Measurements from ENCODE around the gene DUS2.
"Not testable (repeated sequence)": the region's sequence is repeated elsewhere in the genome, so short reads cannot be mapped to it uniquely, and the experiment has no call there.

DUS2 gene

GRCh38 chr16:68093816-68094613, 70.9 kb downstream of the DUS2 start:
- no peak for DNase-seq

GRCh38 chr16:68094614-68094934, 71.5 kb downstream of the DUS2 start:
- DNase-seq = no peak

- no peak for DNase-seq
These were observed 73.4 kb downstream of the DUS2 start for GRCh38 chr16:68096491-68096890.

- no peak for DNase-seq
These were observed 74.0 kb downstream of the DUS2 start for GRCh38 chr16:68097088-68097487.

GRCh38 chr16:68097895-68098294, 74.8 kb downstream of the DUS2 start:
- no peak for DNase-seq

- no peak for DNase-seq
These were observed 77.4 kb downstream of the DUS2 start for GRCh38 chr16:68100488-68100887.

- DNase-seq = no peak
These were observed 82.5 kb downstream of the DUS2 start for GRCh38 chr16:68105611-68106010.

GRCh38 chr16:68107230-68107928, 84.3 kb downstream of the DUS2 start:
- DNase-seq = not testable (repeated sequence)

- not testable (repeated sequence) for DNase-seq
These were observed 86.1 kb downstream of the DUS2 start for GRCh38 chr16:68109156-68109555.

GRCh38 chr16:68110611-68111010, 87.5 kb downstream of the DUS2 start:
- DNase-seq = not testable (repeated sequence)

- DNase-seq = no peak
These were observed 88.3 kb downstream of the DUS2 start for GRCh38 chr16:68111379-68111778.

- no peak for DNase-seq
These were observed 90.1 kb downstream of the DUS2 start for GRCh38 chr16:68113059-68113761.

GRCh38 chr16:68113765-68114240, 90.7 kb downstream of the DUS2 start:
- no peak for DNase-seq

GRCh38 chr16:68114939-68115338, 91.9 kb downstream of the DUS2 start:
- DNase-seq = not testable (repeated sequence)

GRCh38 chr16:68115851-68116250, 92.8 kb downstream of the DUS2 start:
- no peak for DNase-seq

GRCh38 chr16:68116256-68116867, 93.3 kb downstream of the DUS2 start:
- DNase-seq = no peak

GRCh38 chr16:68117884-68118283, 94.8 kb downstream of the DUS2 start:
- no peak for DNase-seq

GRCh38 chr16:68118954-68119353, 95.9 kb downstream of the DUS2 start:
- not testable (repeated sequence) for DNase-seq

- not testable (repeated sequence) for DNase-seq
These were observed 97.4 kb downstream of the DUS2 start for GRCh38 chr16:68120496-68120895.

GRCh38 chr16:68126395-68126794, 103.3 kb downstream of the DUS2 start:
- no peak for DNase-seq

GRCh38 chr16:68128577-68129305, 105.7 kb downstream of the DUS2 start:
- no peak for DNase-seq

Measured in NCI-H345 (cell line).